GM23338 (cell line): ENCODE measurements around the gene RMND1.

Source experiments
- CREB1 ChIP-seq: fragments of 250-450 bp; sonication (Bioruptor Pico); IDR thresholded peaks from 2 replicates; pipeline ENCODE4 v1.5.0; 2020; ENCODE audit warnings: low read depth, mild to moderate bottlenecking, moderate library complexity
- ETS1 ChIP-seq: IDR thresholded peaks from 2 replicates; pipeline ENCODE4 v1.6.1; 2016; ENCODE audit warnings: antibody characterized with exemption
- EZH2 ChIP-seq: fragments of 200-600 bp; sonication (generic); IDR thresholded peaks from one replicate; pipeline ENCODE4 v1.8.0; 2017; ENCODE audit warnings: antibody characterized with exemption, mild to moderate bottlenecking, low read depth; ENCODE audit not compliant: unreplicated experiment
- EZH2phosphoT487 ChIP-seq: fragments of 200-600 bp; sonication (generic); IDR thresholded peaks from one replicate; pipeline ENCODE4 v1.8.1; 2018; ENCODE audit warnings: antibody characterized with exemption; ENCODE audit not compliant: unreplicated experiment
- JUNB ChIP-seq: IDR thresholded peaks from one replicate; pipeline ENCODE4 v1.6.1; 2016; ENCODE audit warnings: antibody characterized with exemption; ENCODE audit not compliant: unreplicated experiment
- NANOG ChIP-seq: IDR thresholded peaks from 2 replicates; pipeline ENCODE4 v1.6.1; 2016; ENCODE audit warnings: antibody characterized with exemption, borderline replicate concordance
- POLR2AphosphoS5 ChIP-seq: IDR thresholded peaks from 2 replicates; pipeline ENCODE4 v1.6.1; 2016; ENCODE audit warnings: antibody characterized with exemption, low read depth
- REST ChIP-seq: IDR thresholded peaks from one replicate; pipeline ENCODE4 v1.6.1; 2018; ENCODE audit warnings: antibody characterized with exemption; ENCODE audit not compliant: unreplicated experiment
- STAT1 ChIP-seq: IDR thresholded peaks from one replicate; pipeline ENCODE4 v1.6.1; 2016; ENCODE audit warnings: antibody characterized with exemption; ENCODE audit not compliant: unreplicated experiment
- ZNF114 ChIP-seq: fragments of 250-450 bp; sonication (Bioruptor Pico); IDR thresholded peaks from 2 replicates; pipeline ENCODE4 v1.5.0; 2020; ENCODE audit warnings: mild to moderate bottlenecking, moderate library complexity
- ZNF331 ChIP-seq: fragments of 250-450 bp; sonication (Bioruptor Pico); IDR thresholded peaks from 2 replicates; pipeline ENCODE4 v1.5.0; 2020; ENCODE audit warnings: low read depth, mild to moderate bottlenecking, moderate library complexity
- ZNF462 ChIP-seq: fragments of 250-450 bp; sonication (Bioruptor Pico); IDR thresholded peaks from 2 replicates; pipeline ENCODE4 v1.5.0; 2020; ENCODE audit warnings: mild to moderate bottlenecking, moderate library complexity
- TF ChIP-seq, protein P1 (sequence below), 2 experiments: fragments of 200-600 bp in 1 of 2; sonication (generic) in 1 of 2; conservative IDR thresholded peaks; 2 replicates each; pipeline versions ENCODE4 v1.5.1 to v1.6.1; 2016 to 2017; ENCODE audit warnings: antibody characterized with exemption in 2 of 2, low read depth in 2 of 2, mild to moderate bottlenecking in 2 of 2, moderate library complexity in 1 of 2

DNA sequence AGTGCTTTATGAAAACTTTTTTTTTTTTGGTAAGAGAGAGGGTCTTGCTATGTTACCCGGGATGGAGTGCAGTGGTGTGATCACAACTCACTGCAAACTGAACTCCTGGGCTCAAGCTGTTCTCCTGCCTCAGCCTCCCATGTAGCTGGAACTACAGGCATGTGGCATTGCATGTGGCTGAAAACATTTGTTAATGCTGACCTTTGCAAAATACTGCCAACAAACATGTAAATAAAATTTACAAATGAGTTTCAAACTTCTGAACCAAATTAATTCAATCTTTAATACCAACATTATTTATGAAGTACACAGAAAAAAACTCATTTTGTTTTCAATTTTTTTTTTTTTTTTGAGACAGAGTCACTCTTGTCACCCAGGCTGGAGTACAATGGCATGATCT is 34.4 kb downstream of the RMND1 start:
- TF ChIP-seq, protein P1, sequence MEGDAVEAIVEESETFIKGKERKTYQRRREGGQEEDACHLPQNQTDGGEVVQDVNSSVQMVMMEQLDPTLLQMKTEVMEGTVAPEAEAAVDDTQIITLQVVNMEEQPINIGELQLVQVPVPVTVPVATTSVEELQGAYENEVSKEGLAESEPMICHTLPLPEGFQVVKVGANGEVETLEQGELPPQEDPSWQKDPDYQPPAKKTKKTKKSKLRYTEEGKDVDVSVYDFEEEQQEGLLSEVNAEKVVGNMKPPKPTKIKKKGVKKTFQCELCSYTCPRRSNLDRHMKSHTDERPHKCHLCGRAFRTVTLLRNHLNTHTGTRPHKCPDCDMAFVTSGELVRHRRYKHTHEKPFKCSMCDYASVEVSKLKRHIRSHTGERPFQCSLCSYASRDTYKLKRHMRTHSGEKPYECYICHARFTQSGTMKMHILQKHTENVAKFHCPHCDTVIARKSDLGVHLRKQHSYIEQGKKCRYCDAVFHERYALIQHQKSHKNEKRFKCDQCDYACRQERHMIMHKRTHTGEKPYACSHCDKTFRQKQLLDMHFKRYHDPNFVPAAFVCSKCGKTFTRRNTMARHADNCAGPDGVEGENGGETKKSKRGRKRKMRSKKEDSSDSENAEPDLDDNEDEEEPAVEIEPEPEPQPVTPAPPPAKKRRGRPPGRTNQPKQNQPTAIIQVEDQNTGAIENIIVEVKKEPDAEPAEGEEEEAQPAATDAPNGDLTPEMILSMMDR (conservative IDR thresholded peaks at IDR 0.05; ENCODE audit: low read depth in 2 of 2), result no peak
- TF ChIP-seq CREB1 (CRISPR knock-in tag) (no peak), EZH2 (no peak), POLR2AphosphoS5 (no peak), NANOG (no peak), REST (no peak), EZH2phosphoT487 (no peak), ETS1 (no peak), ZNF462 (CRISPR knock-in tag) (no peak), JUNB (no peak), ZNF114 (CRISPR knock-in tag) (no peak), STAT1 (no peak), ZNF331 (no peak)
